Gastrocnemius medialis (tissue), 4 donors: ENCODE data around the gene GATA1.

ENCODE experiments used
- POLR2A ChIP-seq, 2 donors: fragments of 450-650 bp; IDR thresholded peaks; one replicate each; pipeline ENCODE4 v1.6.1; 2017; ENCODE audit warnings: antibody characterized with exemption in 2 of 2, mild to moderate bottlenecking in 2 of 2, moderate library complexity in 2 of 2
- TF ChIP-seq, protein P1 (sequence below), 5 experiments: fragments of 450-650 bp in 3 of 5; fragments of 200-600 bp in 2 of 5; sonication (generic) in 2 of 5; IDR thresholded peaks in 4 of 5; conservative IDR thresholded peaks in 1 of 5; 1 replicate in 4 of 5; 2 replicates in 1 of 5; pipeline ENCODE4 v1.5.1; 2016 to 2019; ENCODE audit warnings: antibody characterized with exemption in 5 of 5, mild to moderate bottlenecking in 3 of 5, moderate library complexity in 3 of 5

- TF ChIP-seq, protein P1, sequence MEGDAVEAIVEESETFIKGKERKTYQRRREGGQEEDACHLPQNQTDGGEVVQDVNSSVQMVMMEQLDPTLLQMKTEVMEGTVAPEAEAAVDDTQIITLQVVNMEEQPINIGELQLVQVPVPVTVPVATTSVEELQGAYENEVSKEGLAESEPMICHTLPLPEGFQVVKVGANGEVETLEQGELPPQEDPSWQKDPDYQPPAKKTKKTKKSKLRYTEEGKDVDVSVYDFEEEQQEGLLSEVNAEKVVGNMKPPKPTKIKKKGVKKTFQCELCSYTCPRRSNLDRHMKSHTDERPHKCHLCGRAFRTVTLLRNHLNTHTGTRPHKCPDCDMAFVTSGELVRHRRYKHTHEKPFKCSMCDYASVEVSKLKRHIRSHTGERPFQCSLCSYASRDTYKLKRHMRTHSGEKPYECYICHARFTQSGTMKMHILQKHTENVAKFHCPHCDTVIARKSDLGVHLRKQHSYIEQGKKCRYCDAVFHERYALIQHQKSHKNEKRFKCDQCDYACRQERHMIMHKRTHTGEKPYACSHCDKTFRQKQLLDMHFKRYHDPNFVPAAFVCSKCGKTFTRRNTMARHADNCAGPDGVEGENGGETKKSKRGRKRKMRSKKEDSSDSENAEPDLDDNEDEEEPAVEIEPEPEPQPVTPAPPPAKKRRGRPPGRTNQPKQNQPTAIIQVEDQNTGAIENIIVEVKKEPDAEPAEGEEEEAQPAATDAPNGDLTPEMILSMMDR (IDR thresholded peaks at IDR 0.05 in 4 of 5, conservative IDR thresholded peaks at IDR 0.05 in 1 of 5), result no peak
- no peak for TF ChIP-seq POLR2A (IDR thresholded peaks at IDR 0.05)
These were observed 5.8 kb downstream of the GATA1 start for GRCh38 chrX:48792219-48792618.
